Tibial nerve (tissue), 4 donors: ENCODE measurements around the gene TOMM20. TPM values are rescaled to one million over a fixed set of nuclear protein-coding genes. Genes with fewer than 3 reads are reported as not detected.

Experiments
- DNase-seq, 2 donors: peaks; one replicate each; pipeline ENCODE4 v3.0.0-alpha.2; 2019; ENCODE audit warnings: low spot score in 2 of 2
- H3K27ac ChIP-seq, 4 donors: fragments of 200-600 bp; sonication (generic) in 3 of 4; one replicate each; pipeline ENCODE4 v1.5.1; 2017 to 2019; ENCODE audit warnings: mild to moderate bottlenecking in 1 of 4
- H3K27me3 ChIP-seq, 2 donors: fragments of 200-600 bp; sonication (generic) in 1 of 2; one replicate each; pipeline versions ENCODE4 v1.5.1 to v1.6.0; 2017 to 2019
- H3K36me3 ChIP-seq, 3 donors: fragments of 200-600 bp; sonication (generic); one replicate each; pipeline ENCODE4 v1.5.1; 2018 to 2019
- H3K4me1 ChIP-seq, 4 donors: fragments of 200-600 bp; sonication (generic) in 3 of 4; one replicate each; pipeline ENCODE4 v1.5.1; 2017 to 2019
- H3K4me3 ChIP-seq, 4 donors: fragments of 200-600 bp; sonication (generic) in 3 of 4; one replicate each; pipeline ENCODE4 v1.5.1; 2017 to 2019; ENCODE audit warnings: mild to moderate bottlenecking in 1 of 4, moderate library complexity in 1 of 4
- H3K9me3 ChIP-seq, 4 donors: fragments of 200-600 bp; sonication (generic) in 3 of 4; one replicate each; pipeline ENCODE4 v1.5.1; 2017 to 2019
- CTCF ChIP-seq, 5 experiments: fragments of 200-600 bp in 3 of 5; fragments of 450-650 bp in 2 of 5; sonication (generic) in 3 of 5; IDR thresholded peaks; one replicate each; pipeline ENCODE4 v1.5.1; 2016 to 2019; ENCODE audit warnings: antibody characterized with exemption in 5 of 5, mild to moderate bottlenecking in 3 of 5, moderate library complexity in 2 of 5
- EP300 ChIP-seq, 2 donors: sonication (generic); formaldehyde crosslinking; IDR thresholded peaks; one replicate each; pipeline ENCODE4 v1.6.1; 2017; ENCODE audit warnings: antibody characterized with exemption in 2 of 2, mild to moderate bottlenecking in 1 of 2
- POLR2A ChIP-seq, 2 donors: fragments of 450-650 bp; IDR thresholded peaks; one replicate each; pipeline ENCODE4 v1.6.1; 2017; ENCODE audit warnings: antibody characterized with exemption in 2 of 2, mild to moderate bottlenecking in 2 of 2, moderate library complexity in 2 of 2
- WGBS, 2 donors: methylation state at CpG; one replicate each; pipeline ENCODE4 v1.1.5; 2018; 5-methylcytosine and 5-hydroxymethylcytosine counted together
- total RNA-seq, 4 donors: library from RNA; depleted of rRNA; stranded (reverse); fragments of >200 nt; gene quantifications; one replicate each; pipeline ENCODE4 v1.1.0, GENCODE V29; 2016

Gene TOMM20
- total RNA-seq, 4 donors from 2014 or later: 57.6 to 105 (median 83.1) TPM

DNA sequence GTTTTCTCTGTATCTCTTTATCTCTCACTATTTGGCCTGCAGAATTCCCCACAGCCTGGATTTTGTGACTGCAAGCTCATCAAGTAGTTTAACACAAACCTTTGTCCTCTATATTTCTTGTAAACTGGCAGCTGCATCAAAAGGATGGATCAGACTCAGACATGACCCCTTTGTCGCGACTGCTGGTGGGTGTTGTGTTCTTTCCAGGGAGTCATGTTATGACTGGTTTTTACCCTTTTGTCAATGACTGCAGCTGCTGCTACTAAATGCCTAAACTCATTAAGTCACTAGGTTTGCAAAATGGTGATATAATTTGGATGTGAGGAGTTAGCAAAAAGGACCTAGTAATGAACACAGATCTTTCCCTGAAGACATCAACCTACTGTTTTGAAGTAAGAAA lies 10.2 kb upstream of the TOMM20 start:
- H3K27me3 ChIP-seq: no peaks in the 10 kb centered on the region
- no peak for DNase-seq
- no peaks in the 10 kb centered on the region for H3K9me3 ChIP-seq
- WGBS, 2 donors: 62 to 78% methylated on average over 2 of the region's 2 CpGs
- peaks cover 0 to 96% (median 38%) of the 10 kb centered on the region in 3 donors for H3K36me3 ChIP-seq
- TF ChIP-seq EP300 (IDR thresholded peaks at IDR 0.05) (no peak), CTCF (IDR thresholded peaks at IDR 0.05) (no peak), POLR2A (IDR thresholded peaks at IDR 0.05) (no peak)
- H3K27ac ChIP-seq: no peak overlapping the region
- H3K4me1 ChIP-seq: no peaks in the 10 kb centered on the region
- H3K4me3 ChIP-seq: no peak overlapping the region

DNA sequence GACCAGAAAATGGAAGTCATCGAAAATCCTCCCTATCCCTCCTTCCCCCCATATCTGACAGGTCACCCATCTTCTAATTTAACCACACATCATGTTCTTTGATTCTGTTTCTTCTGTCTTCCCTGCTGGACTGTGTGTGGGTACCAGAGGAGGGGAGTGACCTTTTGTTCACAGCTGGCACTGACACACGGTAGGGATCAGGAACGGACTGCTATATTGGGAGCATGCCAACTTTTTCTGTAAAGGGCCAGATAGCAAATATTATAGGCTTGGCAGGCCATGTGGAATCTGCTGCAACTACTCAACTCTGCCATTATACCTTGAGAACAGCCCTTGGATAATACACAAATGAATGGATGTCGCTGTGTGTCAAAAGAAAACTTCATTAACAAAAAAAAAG lies 7.5 kb upstream of the TOMM20 start:
- Histone ChIP-seq H3K36me3 (peaks cover 0 to 96% (median 30%) of the 10 kb centered on the region in 3 donors), H3K27ac (no peak overlapping the region), H3K4me3 (no peak overlapping the region), H3K27me3 (no peaks in the 10 kb centered on the region), H3K9me3 (no peaks in the 10 kb centered on the region), H3K4me1 (no peaks in the 10 kb centered on the region)
- no peak for DNase-seq
- 51 to 60% methylated on average over 4 of the region's 4 CpGs for WGBS, 2 donors
- no peak for TF ChIP-seq EP300 (IDR thresholded peaks at IDR 0.05)
- TF ChIP-seq CTCF (IDR thresholded peaks at IDR 0.05): no peak
- no peak for TF ChIP-seq POLR2A (IDR thresholded peaks at IDR 0.05)

DNA sequence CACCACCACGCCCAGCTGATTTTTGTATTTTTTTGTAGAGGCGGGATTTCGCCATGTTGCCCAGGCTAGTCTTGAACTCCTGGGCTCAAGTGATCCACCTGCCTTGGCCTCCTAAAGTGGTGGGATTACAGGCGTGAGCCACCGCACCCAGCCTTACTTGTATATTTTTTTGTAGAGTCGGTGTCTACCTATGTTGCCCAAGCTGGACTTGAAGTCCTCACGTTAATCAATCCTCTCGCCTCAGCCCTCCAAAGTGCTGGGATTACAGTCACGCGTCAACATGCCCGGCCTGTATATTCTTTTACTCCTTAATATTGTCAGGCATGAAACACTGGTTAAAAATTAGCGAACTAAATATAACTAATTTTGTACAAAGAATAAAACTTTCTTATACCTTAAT lies 5.5 kb upstream of the TOMM20 start:
- Histone ChIP-seq H3K27ac (no peak overlapping the region), H3K27me3 (no peaks in the 10 kb centered on the region), H3K36me3 (peaks cover 0 to 81% (median 30%) of the 10 kb centered on the region in 3 donors), H3K4me3 (no peak overlapping the region), H3K9me3 (no peaks in the 10 kb centered on the region), H3K4me1 (peaks cover 0 to 2% (median 0%) of the 10 kb centered on the region in 4 donors)
- 97 to 98% methylated on average over 12 of the region's 12 CpGs for WGBS, 2 donors
- no peak for DNase-seq
- no peak for TF ChIP-seq POLR2A (IDR thresholded peaks at IDR 0.05)
- TF ChIP-seq EP300 (IDR thresholded peaks at IDR 0.05): no peak
- no peak for TF ChIP-seq CTCF (IDR thresholded peaks at IDR 0.05)

GRCh38 chr1:235133086-235133485 lies 4.4 kb upstream of the TOMM20 start:
- WGBS, 2 donors: 93 to 97% methylated on average over 3 of the region's 3 CpGs
- Histone ChIP-seq H3K4me3 (no peak overlapping the region), H3K27me3 (no peaks in the 10 kb centered on the region), H3K36me3 (peaks cover 0 to 72% (median 30%) of the 10 kb centered on the region in 3 donors), H3K27ac (no peak overlapping the region), H3K9me3 (no peaks in the 10 kb centered on the region), H3K4me1 (peaks cover 0 to 4% (median 0%) of the 10 kb centered on the region in 4 donors)
- DNase-seq: no peak
- TF ChIP-seq CTCF (IDR thresholded peaks at IDR 0.05) (no peak), POLR2A (IDR thresholded peaks at IDR 0.05) (no peak), EP300 (IDR thresholded peaks at IDR 0.05) (no peak)

GRCh38 chr1:235131961-235132360 lies 3.3 kb upstream of the TOMM20 start:
- no peak for DNase-seq
- Histone ChIP-seq H3K9me3 (no peaks in the 10 kb centered on the region), H3K27ac (no peak overlapping the region), H3K36me3 (peaks cover 0 to 61% (median 23%) of the 10 kb centered on the region in 3 donors), H3K4me1 (peaks cover 0 to 12% (median 6%) of the 10 kb centered on the region in 4 donors), H3K4me3 (no peak overlapping the region), H3K27me3 (no peaks in the 10 kb centered on the region)
- TF ChIP-seq POLR2A (IDR thresholded peaks at IDR 0.05) (no peak), CTCF (IDR thresholded peaks at IDR 0.05) (no peak), EP300 (IDR thresholded peaks at IDR 0.05) (no peak)
- WGBS, 2 donors: 85 to 88% methylated on average over 6 of the region's 6 CpGs
